Memory B cell (primary cell): ENCODE measurements around the gene CLC.
"Not testable (repeated sequence)": the region's sequence is repeated elsewhere in the genome, so short reads cannot be mapped to it uniquely, and the experiment has no call there.

Experiments
- ATAC-seq: fragments of 150-1000 bp; cut with Tn5 transposase; 2 replicates; pipeline ENCODE4 v1.10.0; 2021; ENCODE audit warnings: low read depth, mild to moderate bottlenecking, moderate library complexity
- DNase-seq, 2 donors: peaks; one replicate each; pipeline ENCODE4 v3.0.0; 2022; ENCODE audit warnings: low spot score in 2 of 2
- H3K27ac Mint-ChIP-seq: one replicate; pipeline ENCODE4 v1.8.0; 2022; ENCODE audit warnings: mild to moderate bottlenecking, moderate library complexity, mixed read lengths
- H3K27me3 Mint-ChIP-seq: one replicate; pipeline ENCODE4 v1.8.0; 2022; ENCODE audit warnings: mixed read lengths
- H3K36me3 Mint-ChIP-seq: one replicate; pipeline ENCODE4 v1.8.0; 2022; ENCODE audit warnings: mild to moderate bottlenecking, mixed read lengths
- H3K4me1 Mint-ChIP-seq: one replicate; pipeline ENCODE4 v1.8.0; 2022; ENCODE audit warnings: mixed read lengths
- H3K4me3 Mint-ChIP-seq: one replicate; pipeline ENCODE4 v1.8.0; 2022; ENCODE audit warnings: mild to moderate bottlenecking, moderate library complexity, mixed read lengths
- H3K9me3 Mint-ChIP-seq: one replicate; pipeline ENCODE4 v1.8.0; 2022; ENCODE audit warnings: mixed read lengths

The CLC gene

DNA sequence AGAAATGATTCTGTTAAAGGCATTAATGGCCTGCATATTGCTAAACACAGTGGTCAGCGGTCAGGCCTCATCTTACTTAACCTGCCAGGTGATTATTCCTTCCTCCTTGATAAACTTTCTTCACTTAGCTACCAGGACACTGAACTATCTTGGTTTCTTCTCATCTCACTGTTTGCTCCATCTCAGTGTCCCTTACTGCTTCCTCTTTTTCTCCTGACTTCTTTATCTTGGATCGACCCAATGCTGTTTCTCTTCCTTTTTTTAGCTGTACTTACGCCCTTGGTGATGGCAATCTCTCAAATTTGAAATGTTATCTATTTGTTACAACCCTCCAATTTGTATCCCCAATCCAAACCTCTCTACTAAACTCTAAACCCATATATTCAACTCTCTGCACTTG, 7.8 kb upstream of the CLC start:
- DNase-seq: no peak
- no peak for ATAC-seq
- H3K9me3 Mint-ChIP-seq: peaks cover 1% of the 10 kb centered on the region
- H3K4me1 Mint-ChIP-seq: no peaks in the 10 kb centered on the region
- H3K27ac Mint-ChIP-seq: no peak overlapping the region
- H3K27me3 Mint-ChIP-seq: peaks cover 16% of the 10 kb centered on the region
- H3K4me3 Mint-ChIP-seq: no peak overlapping the region
- H3K36me3 Mint-ChIP-seq: peaks cover 3% of the 10 kb centered on the region

DNA sequence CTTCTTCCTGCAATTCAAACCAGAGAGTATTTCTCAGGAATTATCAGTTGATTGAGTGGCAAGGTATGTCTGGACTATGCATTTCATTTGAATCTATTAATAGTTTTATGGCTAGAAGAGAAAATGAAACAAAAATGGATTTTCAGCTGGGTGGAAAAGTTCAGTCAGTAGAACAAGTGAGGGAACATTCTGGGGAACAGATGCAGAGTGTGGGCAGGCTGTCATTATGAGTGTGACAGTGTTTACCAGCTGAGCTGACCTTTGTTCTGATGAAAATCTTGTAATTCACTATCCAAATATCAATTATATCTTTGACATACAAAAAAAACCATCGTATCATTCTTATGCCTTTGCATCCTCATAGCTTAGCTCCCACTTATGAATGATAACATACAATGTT, 2.6 kb upstream of the CLC start:
- Mint-ChIP-seq H3K36me3 (peaks cover 2% of the 10 kb centered on the region), H3K27me3 (peaks cover 18% of the 10 kb centered on the region), H3K4me1 (no peaks in the 10 kb centered on the region), H3K9me3 (peaks cover 1% of the 10 kb centered on the region), H3K4me3 (no peak overlapping the region), H3K27ac (no peak overlapping the region)
- no peak for ATAC-seq
- DNase-seq: no peak

DNA sequence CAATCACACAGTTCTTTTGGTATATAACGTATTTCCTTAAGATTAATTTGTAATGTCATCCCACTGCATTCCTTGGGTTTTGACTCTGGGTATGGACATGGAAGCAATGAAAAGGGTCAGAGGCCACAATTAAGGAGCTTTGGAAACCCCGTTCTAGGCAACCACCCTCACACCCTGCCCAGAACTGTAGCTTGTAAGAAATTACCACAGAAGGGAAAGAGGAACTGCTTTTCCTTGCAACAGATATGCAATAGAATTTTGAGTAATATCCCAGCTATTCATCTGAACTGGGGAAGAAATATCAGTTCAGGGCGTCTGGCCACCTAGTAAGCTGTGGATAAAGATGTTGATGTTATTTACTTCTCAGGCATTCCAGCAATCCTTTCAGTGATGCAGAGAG, 985 bp upstream of the CLC start:
- Mint-ChIP-seq H3K27me3 (peaks cover 19% of the 10 kb centered on the region), H3K36me3 (peaks cover 2% of the 10 kb centered on the region), H3K4me3 (no peak overlapping the region), H3K4me1 (no peaks in the 10 kb centered on the region), H3K27ac (no peak overlapping the region), H3K9me3 (peaks cover 1% of the 10 kb centered on the region)
- ATAC-seq (no peak), DNase-seq (no peak)

DNA sequence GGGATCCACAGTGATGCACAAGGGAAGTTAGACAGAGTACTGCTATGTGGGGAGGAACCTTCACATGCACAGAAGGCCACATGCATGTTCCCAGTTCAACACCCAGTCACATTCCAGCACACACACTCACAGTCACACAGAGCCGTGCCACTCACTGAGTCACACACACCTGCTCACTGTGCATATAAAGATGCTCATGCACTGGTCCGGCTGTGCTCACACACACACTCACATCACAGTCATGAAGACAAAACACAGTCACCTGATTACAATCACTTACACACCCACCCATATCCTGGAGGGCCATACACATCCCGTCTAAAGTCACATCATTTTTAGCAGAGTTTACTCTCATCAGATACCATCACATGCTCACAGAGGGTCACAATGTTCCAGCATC, 478 bp downstream of the CLC start:
- Mint-ChIP-seq H3K4me1 (no peaks in the 10 kb centered on the region), H3K27ac (no peak overlapping the region), H3K9me3 (no peaks in the 10 kb centered on the region), H3K4me3 (no peak overlapping the region), H3K36me3 (no peaks in the 10 kb centered on the region), H3K27me3 (peaks cover 18% of the 10 kb centered on the region)
- no peak for DNase-seq
- ATAC-seq: no peak

DNA sequence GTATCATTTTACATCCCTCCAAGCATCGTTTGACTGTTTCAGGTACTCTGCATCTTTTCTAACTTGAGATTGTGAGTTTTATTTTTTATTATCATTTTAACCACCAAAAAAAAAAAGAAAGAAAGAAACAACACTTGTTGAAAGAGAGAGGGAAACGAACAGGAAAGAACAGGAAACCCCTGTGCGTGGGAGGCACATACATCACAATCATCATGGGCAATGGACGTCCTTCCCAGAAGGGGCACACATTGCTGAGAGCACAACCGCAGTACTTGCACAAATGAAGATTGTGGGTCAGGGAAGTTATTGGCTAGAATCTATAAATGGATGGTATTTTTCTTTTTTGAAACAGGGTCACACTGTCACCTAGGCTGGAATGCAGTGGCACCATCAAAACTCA, 1.7 kb downstream of the CLC start:
- no peaks in the 10 kb centered on the region for H3K36me3 Mint-ChIP-seq
- DNase-seq: no peak
- H3K9me3 Mint-ChIP-seq: no peaks in the 10 kb centered on the region
- H3K27ac Mint-ChIP-seq: no peak overlapping the region
- peaks cover 18% of the 10 kb centered on the region for H3K27me3 Mint-ChIP-seq
- no peak for ATAC-seq
- no peak overlapping the region for H3K4me3 Mint-ChIP-seq
- no peaks in the 10 kb centered on the region for H3K4me1 Mint-ChIP-seq

DNA sequence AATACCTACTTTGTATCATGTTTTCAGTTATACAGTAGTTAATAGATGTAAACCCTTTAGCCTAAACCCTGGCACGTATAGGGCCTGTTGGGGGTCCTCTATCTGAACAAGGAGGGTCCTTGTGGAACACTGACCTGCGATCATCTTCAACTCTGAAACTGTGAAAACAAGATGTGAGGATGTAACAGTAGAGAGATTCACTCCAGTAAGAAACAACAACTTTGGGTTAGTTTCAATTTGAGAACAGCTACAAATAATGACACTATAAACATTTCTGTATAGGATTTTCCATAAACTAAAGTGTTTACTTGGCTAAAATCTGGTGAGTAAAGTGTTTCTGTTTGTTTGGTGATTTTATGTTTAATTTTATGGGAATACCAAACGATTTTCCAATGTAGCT, 2.1 kb downstream of the CLC start:
- no peaks in the 10 kb centered on the region for H3K36me3 Mint-ChIP-seq
- DNase-seq (no peak), ATAC-seq (no peak)
- H3K4me3 Mint-ChIP-seq: no peak overlapping the region
- H3K4me1 Mint-ChIP-seq: no peaks in the 10 kb centered on the region
- no peaks in the 10 kb centered on the region for H3K9me3 Mint-ChIP-seq
- H3K27ac Mint-ChIP-seq: no peak overlapping the region
- peaks cover 18% of the 10 kb centered on the region for H3K27me3 Mint-ChIP-seq

DNA sequence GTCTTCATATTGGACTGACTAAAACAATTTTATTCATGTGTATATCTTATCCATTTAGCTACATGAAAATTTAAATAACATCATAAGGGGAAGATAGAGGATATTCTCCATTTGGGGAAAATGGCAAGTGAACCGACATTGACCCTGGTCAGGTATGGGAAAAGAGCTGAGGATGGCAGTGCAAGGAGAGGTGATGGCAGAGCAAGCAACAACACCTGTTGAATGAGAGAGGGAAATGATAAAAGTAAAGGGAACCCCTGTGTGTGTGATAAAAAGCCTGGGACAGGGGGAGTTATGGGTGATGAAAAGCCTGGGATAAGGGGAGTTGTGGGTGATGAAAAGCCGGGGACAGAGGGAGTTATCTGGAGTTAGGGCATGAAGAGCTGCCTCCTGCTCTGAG, 4.0 kb downstream of the CLC start:
- no peak overlapping the region for H3K4me3 Mint-ChIP-seq
- no peak for ATAC-seq
- no peaks in the 10 kb centered on the region for H3K4me1 Mint-ChIP-seq
- no peak for DNase-seq
- H3K27me3 Mint-ChIP-seq: peaks cover 15% of the 10 kb centered on the region
- H3K36me3 Mint-ChIP-seq: no peaks in the 10 kb centered on the region
- no peaks in the 10 kb centered on the region for H3K9me3 Mint-ChIP-seq
- H3K27ac Mint-ChIP-seq: no peak overlapping the region

DNA sequence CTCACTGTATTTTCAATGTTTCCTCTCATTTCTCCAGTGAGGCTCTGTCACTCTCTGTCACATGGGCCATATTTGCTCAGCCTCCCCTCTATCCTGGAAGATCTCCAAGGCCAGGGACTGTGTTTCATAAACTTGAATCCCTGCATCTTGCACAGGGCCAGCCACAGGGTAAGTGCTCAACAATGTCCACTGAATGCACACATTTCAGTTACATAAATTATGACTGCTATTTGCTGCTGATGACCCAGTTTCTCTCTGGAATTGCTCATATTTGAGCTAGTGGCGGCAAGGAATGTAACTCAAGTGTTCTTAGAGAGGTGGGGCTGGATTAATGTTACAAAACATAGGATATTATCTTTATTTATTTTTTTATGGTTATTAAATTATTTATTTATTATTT, 6.1 kb downstream of the CLC start:
- Mint-ChIP-seq H3K4me1 (no peaks in the 10 kb centered on the region), H3K27me3 (peaks cover 15% of the 10 kb centered on the region), H3K27ac (no peak overlapping the region), H3K4me3 (no peak overlapping the region), H3K9me3 (no peaks in the 10 kb centered on the region), H3K36me3 (no peaks in the 10 kb centered on the region)
- ATAC-seq (no peak), DNase-seq (no peak)

DNA sequence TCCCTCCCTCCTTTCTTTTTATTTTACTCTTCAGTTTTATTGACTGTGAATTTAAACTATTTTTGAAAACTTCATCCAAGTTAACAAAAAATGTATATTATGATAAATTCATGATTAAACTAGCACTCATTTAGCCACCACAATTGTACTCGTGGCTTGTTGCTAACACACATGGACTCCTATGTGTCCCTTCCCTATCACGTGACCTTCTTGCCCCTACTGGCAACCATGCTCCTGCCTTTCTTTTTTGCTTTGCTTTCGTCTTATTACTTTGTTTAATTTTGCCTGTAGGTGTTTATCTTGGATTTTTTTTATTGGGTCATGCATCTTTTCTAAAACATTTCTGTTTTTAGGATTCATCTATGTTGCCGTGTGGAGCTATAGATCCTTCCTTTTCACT, 8.2 kb downstream of the CLC start:
- Mint-ChIP-seq H3K36me3 (no peaks in the 10 kb centered on the region), H3K4me3 (no peak overlapping the region), H3K27ac (no peak overlapping the region), H3K9me3 (no peaks in the 10 kb centered on the region), H3K4me1 (no peaks in the 10 kb centered on the region), H3K27me3 (peaks cover 15% of the 10 kb centered on the region)
- DNase-seq (no peak), ATAC-seq (no peak)

DNA sequence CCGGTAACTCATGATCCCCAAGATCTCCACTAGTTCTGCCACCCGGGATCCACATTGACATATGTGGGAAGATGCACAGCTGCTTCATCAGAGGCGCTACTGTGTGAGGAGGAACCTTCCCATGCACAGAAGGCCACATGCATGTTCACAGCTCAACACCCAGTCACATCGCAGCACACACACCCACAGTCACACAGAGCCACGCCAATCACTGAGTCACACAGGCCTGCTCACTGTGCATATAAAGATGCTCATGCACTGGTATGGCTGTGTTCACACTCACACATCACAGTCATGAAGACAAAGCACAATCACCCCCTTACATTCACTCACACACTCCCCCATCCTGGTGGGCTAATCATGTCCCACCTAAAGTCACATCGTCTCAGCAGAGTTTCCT, 9.8 kb downstream of the CLC start:
- peaks cover 14% of the 10 kb centered on the region for H3K27me3 Mint-ChIP-seq
- H3K9me3 Mint-ChIP-seq: no peaks in the 10 kb centered on the region
- H3K36me3 Mint-ChIP-seq: no peaks in the 10 kb centered on the region
- ATAC-seq (no peak), DNase-seq (no peak)
- no peak overlapping the region for H3K4me3 Mint-ChIP-seq
- H3K27ac Mint-ChIP-seq: no peak overlapping the region
- no peaks in the 10 kb centered on the region for H3K4me1 Mint-ChIP-seq

DNA sequence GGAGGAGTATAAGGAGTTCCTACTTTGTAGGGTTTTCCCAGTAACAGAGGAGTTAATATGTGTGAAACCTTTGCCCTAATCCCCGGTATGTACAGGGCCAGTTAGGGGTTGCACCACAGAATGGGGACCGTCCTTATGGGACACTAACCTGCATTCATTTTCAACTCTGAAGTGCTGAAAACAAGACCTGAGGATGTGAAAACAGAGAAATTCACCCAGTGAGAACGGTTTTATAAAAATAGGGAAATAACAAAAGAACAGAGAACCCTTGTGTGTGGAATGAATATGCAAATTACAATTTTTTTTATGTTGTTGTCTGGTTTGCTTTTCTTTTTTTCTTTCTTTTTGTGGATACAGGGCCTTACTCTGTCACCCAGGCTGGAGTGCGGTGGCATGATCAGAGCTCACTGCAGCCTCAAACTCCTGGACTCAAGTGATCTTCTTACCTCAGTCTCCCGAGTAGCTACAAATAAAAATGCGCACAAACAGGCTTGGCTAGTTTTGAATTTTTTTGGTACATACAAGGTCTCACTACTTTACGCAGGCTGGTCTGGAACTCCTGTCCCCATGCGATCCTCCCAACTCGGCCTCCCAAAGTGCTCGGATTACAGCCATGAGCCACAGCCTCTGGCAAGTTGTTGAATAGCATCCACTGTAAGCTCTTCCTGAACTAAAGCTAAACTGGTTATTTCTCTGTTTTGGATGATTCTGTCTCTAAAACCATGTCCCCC, 10.6 kb downstream of the CLC start:
- Mint-ChIP-seq H3K4me1 (no peaks in the 10 kb centered on the region), H3K4me3 (no peak overlapping the region), H3K27ac (no peak overlapping the region)

DNA sequence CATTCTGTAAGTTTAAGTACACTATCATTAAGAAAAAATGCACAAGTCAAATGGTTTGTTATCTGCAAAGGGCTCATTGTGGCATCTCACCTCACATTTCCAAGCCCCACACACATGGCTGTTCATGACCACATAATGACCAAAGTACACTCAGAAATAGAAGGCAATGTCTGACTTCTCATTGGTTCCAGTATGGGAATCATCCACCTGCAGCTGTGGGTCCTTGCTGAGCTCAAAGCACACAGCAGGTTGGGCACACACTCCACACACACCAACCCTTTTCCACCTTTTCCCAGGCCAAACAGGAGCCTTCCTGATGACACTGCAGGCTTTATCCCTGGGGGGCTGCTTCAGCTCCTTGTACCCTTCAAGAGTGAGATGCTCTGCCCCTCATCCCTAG, 11.8 kb downstream of the CLC start:
- Mint-ChIP-seq H3K4me3 (no peak overlapping the region), H3K36me3 (no peaks in the 10 kb centered on the region), H3K27me3 (peaks cover 18% of the 10 kb centered on the region), H3K4me1 (no peaks in the 10 kb centered on the region), H3K9me3 (no peaks in the 10 kb centered on the region), H3K27ac (no peak overlapping the region)
- DNase-seq (no peak), ATAC-seq (no peak)

More for the DNA sequence above, 10.6 kb downstream of the CLC start:
- no peaks in the 10 kb centered on the region for H3K36me3 Mint-ChIP-seq
- H3K9me3 Mint-ChIP-seq: no peaks in the 10 kb centered on the region
- no peak for ATAC-seq
- DNase-seq: no peak
- H3K27me3 Mint-ChIP-seq: peaks cover 18% of the 10 kb centered on the region

DNA sequence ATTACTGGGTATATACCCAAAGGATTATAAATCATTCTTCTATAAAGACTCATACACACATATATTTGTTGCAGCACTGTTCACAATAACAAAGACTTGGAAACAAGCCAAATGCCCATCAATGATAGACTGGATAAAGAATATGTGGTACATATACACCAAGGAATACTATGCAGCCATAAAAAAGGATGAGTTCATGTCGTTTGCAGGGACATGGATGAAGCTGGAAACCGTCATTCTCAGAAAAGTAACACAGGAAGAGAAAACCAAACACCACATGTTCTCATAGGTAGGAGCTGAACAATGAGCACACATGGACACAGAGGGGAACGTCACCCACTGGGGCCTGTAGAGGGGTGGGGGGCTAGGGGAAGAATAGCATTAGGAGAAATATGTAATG, 17.7 kb downstream of the CLC start:
- ATAC-seq, H3K4me1 Mint-ChIP-seq, H3K36me3 Mint-ChIP-seq, DNase-seq, H3K4me3 Mint-ChIP-seq, H3K9me3 Mint-ChIP-seq, H3K27ac Mint-ChIP-seq: not testable (repeated sequence)
- peaks cover 29% of the 10 kb centered on the region for H3K27me3 Mint-ChIP-seq

DNA sequence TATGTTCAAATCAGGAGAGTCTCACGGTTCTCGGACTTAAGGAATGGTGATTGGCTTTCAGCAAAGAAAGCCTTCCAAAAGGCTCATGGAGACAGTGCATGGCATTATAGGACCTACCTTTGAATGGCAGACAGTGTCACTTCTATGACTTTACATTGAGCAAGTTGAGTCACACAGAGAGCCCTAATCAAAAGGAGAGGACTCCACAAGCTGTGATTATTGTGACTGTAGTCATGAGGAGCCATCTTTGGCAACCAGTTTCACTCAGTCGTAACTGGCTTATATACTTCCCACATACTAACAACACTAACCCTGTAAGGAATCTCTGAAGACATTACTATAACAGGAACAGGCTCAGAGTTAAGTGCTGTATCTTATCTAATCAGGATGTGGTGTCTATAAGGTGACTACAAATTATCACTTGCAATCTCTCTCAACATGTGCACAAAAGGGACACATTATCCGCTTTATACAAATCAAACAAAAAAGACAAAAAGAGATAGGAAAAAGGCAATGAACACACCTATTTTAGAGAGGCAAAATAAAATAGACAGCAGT, 27.4 kb downstream of the CLC start:
- Mint-ChIP-seq H3K27ac (no peak overlapping the region), H3K4me3 (no peak overlapping the region), H3K4me1 (no peaks in the 10 kb centered on the region), H3K9me3 (peaks cover 1% of the 10 kb centered on the region), H3K36me3 (no peaks in the 10 kb centered on the region), H3K27me3 (peaks cover 14% of the 10 kb centered on the region)
- no peak for DNase-seq
- ATAC-seq: no peak
